ENCODE measurements around the gene NBPF12.
"Not testable (repeated sequence)": the region's sequence is repeated elsewhere in the genome, so short reads cannot be mapped to it uniquely, and the experiment has no call there.

GRCh38 chr1:146892331-146892730 lies 45.8 kb upstream of the NBPF12 start:
- not testable (repeated sequence) for TF ChIP-seq CTCF, POLR2AphosphoS5 (IDR thresholded peaks at IDR 0.05)
